SIG-M5 treated with dmso at 0.1 percent for 504 hours (cell line): ENCODE measurements around the gene SVOP.
"Not testable (repeated sequence)": the region's sequence is repeated elsewhere in the genome, so short reads cannot be mapped to it uniquely, and the experiment has no call there.

Source experiments
- DNase-seq: peaks from one replicate; lab custom pipeline; 2025; ENCODE audit not compliant: unreplicated experiment; lab: John Stamatoyannopoulos, UW

SVOP gene, protein sequence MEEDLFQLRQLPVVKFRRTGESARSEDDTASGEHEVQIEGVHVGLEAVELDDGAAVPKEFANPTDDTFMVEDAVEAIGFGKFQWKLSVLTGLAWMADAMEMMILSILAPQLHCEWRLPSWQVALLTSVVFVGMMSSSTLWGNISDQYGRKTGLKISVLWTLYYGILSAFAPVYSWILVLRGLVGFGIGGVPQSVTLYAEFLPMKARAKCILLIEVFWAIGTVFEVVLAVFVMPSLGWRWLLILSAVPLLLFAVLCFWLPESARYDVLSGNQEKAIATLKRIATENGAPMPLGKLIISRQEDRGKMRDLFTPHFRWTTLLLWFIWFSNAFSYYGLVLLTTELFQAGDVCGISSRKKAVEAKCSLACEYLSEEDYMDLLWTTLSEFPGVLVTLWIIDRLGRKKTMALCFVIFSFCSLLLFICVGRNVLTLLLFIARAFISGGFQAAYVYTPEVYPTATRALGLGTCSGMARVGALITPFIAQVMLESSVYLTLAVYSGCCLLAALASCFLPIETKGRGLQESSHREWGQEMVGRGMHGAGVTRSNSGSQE

DNA sequence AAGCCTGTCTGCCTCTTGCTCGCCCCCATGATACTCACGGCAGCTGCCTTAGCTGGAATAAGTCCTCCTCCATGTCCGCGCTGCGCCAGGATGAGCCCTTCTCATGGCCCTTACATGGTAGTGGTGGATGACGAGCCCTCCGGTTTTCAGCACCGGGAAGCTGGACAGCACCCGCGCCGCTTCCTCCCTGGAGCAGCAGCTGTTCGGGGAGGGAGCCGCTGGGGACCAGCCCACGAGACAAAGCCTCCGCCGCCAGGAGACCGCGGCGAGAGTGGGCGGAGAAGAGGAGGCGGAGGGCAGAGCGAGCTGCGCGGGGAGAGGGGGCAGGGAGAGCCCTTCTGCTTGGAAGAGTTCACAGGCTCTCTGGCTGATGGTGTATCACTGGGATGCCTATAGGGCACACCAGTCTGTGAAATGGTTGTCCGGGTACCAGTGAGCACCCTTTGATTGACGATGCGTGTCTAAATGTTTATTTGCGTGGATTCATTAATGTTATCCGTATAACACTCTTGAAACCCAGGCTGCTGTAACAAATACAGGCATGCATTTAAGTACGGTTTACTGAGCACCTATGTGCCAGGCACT, at the start of gene SVOP:
TSS of gene SVOP (minus strand) at position 273 of the 585 bp plus-strand sequence. CDS start at position 73, 200 bp downstream.
- peak; percentile 57 for DNase-seq

DNA sequence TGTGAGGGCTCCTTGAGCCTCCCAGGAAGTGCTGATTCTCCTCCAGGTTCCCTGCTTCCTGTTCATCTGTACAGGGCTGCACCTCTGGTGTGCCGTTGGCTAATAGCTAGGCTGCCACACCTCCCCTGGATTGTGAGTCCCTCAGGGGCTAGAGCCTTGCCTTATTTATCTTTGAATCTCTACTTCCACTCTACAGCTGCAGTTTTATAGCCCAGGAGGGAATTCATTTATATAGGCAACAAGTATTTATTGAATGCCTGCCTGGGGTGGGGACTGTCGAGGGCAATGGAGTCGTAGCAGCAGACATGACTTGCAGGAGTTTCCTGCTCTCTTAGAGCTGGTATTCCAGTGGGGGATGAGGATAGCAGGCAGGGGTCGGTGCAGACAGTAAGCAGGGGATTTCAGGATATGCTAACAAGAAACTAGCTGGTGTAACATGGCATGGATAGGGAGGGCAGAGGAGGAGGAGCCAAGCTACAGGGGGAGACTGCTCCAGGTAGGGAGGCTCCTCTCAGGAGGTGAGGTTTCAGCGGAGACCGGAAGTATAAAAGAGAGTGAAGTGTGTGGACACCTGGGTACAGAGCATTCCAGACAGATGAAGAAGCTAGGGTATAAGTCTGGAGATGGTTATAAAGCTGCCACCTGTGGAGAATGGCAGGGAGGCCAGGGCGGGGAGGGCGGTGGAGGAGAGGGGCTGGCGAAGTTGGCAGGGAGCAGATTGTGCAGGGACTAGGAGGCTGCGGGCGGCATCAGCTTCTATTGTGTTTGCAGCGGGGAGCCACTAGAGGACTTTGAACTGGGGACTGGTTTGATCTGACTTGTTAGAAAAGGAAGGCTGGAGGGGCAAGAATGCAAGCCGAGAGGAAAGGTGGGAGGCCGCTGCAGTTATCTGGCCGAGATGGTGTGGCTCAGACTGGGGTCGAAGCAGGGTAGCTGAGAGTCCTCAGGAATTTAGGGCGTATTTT, 48.7 kb upstream of the SVOP start:
- DNase-seq, result no peak

DNA sequence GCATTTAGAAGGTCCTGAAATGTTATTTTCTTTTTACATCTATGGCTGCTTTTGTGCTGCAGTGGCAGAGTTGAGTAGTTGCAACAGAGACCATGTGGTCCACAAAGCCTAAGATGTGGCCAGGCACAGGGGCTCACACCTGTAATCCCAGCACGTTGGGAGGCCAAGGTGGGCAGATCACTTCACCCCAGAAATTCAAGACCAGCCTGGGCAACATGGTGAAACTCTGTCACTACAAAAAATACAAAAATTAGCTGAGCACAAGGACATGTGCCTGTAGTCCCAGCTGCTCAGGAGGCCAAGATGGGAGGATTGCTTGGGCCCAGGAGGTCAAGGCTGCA, 45.0 kb upstream of the SVOP start:
- DNase-seq, result no peak

DNA sequence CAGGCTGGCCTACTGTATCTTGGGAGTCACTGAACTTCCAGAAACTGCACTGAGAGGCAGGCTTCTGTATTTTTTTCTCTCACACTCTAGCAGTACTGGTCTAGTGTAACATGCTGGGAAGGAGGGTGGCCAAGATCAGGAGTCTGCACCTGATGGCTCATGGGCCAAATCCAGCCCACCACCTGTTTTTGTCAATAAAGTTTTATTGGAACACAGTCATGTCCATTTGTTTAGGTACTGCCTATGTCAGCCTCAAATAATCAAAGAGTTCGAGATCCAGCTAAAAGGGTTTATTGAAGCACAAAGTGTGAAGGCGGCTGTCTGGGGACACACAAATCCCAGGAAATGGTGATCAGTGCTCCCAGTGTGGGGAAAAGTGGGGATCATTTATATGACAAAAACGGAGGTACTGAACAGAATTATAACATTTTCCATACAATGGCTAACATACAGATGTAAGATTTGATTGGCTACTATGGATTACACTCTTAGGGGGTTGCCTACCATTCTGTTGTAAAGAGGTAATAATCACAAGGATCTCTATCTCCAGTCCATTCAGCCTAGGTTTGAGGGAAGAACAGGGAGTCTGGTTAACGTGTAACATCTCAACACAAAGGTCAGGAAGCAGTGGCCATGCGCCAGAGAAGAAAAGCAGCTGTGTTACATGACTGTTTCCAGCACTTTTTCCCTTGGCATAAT, 44.4 kb upstream of the SVOP start:
- no peak for DNase-seq

DNA sequence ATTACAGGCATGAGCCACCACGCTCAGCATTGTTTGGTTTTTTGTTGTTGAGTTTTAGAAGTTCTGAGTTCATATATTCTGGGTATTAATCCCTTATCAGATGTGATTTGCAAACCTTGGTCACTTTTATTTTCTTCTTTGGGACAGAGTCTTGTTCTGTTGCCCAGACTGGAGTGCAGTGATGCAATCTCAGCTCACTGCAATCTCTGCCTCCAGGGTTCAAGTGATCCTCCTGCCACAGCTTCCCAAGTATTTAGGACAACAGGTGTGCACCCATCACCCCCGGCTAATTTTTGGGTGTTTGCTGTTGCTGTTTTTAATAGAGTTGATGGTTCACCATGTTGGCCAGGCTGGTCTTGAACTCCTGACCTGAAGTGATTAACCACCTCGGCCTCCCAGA, 43.3 kb upstream of the SVOP start:
- DNase-seq, result no peak

DNA sequence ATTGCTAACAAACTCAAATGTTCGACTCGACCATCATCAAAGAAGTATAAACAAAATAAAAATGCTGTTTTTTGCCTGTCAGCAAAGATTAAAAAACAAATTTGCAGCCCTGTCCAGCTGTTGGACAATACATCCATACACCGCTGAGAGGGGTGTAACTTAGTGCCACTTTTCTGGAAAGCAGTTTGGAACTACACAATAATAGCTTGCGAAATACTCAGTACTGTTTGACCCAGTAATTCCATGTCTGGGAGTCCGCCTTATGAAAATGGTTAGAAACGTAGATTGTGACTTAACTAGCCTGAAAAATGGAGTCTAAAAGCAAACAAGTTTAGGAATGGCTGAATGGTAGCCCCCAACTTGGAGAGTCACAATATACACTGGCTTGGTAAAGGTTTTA, 37.9 kb upstream of the SVOP start:
- no peak for DNase-seq

DNA sequence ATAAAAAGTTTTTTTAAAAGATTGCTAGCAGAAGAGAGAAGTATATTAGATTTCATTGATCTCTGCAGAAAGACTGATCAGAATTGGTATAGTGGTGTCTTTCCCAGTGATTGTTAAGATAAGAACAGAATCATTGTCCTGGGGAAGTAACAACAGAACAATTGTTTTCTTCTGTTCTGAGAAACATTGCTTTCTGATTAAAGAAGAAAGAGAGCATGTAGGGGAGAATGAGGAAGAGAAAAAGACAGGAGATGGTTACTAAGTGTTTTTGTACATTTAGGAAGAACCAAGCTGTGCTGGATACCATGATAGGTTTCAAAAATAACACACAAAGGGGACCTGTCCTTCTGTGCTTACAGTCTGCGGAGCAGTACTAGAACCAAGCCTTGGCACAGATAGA, 36.5 kb upstream of the SVOP start:
- DNase-seq, result no peak

DNA sequence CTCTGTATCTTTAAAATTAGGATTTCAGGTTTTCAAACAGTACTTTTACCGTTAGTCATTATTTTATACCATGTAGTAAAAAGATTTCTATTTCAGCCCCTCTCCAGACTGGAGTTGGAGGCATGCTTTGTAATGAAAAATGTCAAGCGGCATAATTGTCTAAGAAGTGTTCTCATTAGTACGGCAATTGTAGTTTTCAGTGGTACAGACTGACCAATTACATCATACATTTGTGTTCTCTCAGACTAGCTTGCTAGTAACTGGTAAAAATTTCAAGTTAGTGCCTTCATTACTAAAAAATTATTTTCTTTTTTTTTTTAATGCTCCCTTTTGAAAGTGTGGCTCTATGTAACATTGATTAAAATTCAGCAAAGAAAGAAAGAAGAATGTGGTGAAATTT, 36.0 kb upstream of the SVOP start:
- DNase-seq, result no peak

DNA sequence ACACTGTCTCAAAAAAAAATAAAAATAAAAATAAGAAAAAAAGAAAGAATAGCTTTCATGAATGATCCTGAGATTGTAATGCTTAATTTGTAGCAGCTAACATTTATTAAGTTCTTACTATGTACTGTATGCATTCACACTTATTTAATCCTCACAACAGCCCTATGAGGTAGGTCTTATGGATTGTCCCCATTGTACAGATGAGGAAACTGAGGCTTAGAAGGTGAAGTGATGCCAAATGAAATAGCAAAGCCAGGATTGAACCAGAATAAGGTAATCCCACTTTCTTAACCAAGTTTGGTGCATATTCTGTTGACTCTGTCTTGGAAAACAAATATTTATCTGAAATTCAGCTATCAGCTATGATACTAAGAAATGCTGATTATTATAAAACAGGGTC, 33.7 kb upstream of the SVOP start:
- DNase-seq, result no peak

DNA sequence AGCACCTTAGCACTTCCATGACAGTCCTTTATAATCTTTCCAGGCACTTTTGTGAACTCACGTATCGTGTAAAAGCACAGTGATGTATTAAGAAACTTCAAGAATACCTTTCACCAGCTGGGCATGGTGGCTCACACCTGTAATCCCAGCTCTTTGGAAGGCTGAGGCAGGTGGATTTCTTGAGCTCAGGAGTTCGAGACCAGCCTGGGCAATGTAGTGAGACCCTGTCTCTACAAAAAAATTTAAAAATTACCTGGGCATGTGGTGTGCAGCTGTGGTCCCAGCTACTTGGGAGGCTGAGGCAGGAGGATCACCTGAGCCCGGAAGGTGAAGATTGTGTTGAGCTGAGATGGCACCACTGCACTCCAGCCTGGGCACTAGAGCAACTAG, 33.3 kb upstream of the SVOP start:
- DNase-seq, result not testable (repeated sequence)

DNA sequence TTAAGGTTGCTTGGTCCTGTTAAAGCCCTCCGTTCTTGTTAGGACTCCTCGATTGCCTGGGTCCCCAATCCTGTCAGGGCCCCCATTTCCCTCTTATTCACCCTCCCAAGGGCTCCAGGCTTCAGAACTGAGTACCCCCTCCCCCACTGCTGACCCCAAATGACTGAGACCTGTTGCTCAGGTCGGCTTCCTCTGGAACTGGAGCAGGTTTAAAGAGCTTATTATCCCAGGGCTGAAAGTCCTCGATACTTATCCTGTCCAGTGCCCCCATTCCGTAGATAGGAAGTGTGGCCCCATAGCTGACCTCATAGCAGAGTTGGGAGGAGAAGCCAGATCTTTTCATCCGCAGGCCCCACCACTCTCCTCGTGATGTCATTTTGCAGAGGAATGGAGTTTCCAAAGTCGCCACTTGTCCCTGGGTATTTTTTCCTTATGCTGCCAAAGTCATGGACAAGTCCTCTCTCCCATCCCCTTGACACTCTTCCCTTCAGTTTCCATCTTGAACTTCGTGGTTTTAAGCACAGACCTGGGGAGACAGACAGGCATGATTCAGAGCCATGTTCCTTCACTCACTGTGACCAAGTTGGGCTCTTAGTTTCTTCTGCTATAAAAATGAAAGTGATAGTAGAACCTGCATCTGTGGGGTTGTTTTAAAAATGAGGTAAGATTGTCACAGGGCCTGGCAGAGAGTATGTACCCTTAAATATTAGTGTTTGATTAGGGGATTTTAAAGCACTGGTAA, 32.7 kb upstream of the SVOP start:
- DNase-seq, result peak; percentile 5

DNA sequence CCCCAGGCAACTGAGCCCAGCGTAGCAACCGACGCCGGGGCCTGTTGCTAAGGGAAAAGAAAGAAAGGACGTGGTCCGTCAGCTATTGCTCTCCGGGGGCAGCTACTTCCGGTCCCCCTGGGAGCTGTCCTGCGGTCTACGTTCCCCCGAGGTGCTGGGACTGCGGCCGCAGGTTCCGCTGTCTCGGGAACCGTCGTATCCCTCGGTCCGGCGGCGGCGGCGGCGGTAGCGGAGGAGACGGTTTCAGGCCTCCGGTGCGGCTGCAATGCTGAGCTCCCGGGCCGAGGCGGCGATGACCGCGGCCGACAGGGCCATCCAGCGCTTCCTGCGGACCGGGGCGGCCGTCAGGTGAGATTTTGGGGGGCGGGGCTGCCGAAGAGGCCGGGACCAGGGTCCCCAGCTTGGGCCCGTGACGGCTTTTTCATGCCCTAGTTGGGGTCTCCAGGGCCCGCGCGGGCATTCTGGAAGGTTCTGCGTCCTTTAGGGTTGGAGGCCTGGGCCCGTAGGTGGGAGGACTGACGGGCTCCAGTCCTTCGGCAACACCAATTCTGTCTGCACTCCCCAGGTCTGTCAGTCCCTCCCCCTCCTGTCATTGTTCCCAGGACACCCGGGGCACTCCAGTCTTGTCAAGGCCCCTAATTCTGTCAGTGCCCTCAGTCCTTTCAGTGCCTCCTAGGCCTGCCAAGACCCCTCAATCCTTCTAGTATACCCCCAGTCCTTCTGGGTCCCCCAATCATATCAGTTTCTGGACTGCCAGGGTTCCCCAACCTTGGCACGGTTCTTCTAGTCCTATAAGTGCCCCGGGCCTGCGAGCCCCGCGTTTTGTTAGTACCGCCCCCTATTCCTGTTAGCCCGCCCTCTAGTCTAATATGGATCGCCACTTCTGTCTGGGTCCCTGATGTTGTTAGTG, 31.8 kb upstream of the SVOP start, which contains the start of gene USP30:
TSS of gene USP30 (plus strand) at position 163 of the 910 bp plus-strand sequence. CDS start at position 266, 103 bp downstream.
- peak; percentile 87 for DNase-seq

DNA sequence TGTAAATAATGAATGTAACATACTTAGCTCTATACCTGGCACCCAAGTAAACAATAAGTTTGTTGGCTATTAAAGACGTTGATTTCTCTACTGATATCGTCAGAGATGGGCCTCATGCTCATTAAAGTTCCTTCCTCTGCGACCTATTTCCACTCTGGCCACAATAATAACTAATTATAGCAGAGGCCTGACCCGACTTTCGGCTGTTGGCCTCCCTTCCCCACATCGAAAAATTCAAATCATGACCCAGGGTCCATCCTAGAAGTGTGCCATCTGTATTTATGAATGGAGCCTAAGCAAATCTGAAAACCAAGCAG, 31.2 kb upstream of the SVOP start:
- DNase-seq, result no peak

DNA sequence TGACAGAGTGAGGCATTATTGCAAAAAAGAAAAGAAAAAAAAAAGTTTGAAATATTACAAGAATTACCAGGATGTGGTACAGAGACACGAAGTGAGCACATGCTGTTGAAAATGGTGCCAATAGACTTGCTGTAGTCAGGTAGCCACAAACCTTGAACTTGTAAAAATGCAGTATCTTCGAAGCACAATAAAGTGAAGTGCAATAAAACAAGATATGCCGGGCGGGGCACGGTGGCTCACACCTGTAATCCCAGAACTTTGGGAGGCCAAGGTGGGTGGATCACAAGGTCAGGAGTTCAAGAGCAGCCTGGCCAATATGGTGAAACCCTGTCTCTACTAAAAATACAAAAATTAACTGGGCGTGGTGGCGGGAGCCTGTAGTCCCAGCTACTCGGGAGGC, 28.9 kb upstream of the SVOP start:
- DNase-seq, result not testable (repeated sequence)

DNA sequence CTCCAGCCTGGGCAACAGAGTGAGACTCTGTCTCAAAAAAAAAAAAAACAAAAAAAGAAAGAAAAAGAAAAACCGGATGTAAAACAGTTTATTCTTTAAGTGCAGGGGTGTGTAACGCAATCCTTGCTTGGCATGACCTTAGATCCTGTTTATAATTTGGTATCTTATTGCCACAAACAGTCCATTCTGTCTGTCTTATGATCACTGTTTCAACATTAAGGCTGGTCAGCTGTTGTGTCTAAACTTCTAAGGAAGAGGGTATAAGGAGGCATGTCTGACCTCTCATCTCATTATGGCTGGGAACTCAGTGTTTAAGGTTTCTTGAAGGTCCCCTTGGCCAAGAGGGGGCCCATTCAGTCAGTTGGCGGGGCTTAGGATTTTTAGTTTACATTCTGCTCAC, 27.8 kb upstream of the SVOP start:
- DNase-seq, result not testable (repeated sequence)

DNA sequence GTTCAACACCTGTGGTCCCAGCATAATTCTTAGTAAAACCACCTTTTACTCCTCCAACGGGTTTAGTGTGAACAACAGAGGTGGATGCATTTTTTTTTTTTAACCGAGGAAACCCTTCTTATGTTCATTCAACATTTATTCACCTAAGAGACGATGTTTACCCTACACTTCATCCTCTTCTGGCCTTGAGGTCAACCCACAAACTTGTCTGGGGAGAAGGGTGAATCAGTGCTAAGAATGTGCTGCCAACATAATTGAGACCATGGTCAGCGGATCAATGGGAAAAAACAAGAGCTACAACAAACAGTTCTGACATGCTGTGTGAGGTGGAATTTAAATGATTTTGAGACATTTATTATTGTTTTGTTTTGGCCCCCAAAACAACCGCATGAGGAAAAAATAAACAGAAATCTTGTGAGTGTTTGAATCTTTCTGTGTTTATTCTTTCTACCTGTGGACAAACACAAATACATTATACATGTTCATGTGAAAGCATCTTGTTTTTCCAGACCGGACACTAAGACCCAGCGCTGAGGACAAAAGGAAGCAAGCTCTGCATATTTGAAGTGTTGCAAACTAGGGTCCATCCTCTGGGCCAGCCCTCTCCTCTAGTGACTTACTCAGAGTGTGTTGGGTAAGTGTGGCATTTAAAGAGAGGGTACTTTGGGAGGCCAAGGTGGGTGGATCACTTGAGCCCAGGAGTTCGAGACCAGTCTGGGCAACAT, 26.4 kb upstream of the SVOP start:
- DNase-seq, result no peak

DNA sequence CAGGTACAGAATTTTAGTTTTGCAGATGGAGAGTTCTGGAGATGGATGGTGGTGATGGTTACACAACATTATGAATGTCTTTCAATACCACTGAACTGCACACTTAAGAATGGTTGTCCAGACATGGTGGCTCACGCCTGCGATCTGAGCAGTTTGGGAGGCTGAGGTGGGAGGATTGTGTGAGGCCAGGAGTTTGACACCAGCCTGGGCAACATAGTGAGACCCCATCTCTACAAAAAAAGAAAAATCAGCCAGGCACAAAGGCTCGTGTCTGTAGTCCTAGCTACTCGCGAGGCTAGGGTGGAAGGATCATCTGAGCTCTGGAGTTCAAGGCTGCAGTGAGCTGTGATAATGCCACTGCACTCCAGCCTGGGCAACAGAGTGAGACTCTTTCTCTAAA, 23.4 kb upstream of the SVOP start:
- no peak for DNase-seq

DNA sequence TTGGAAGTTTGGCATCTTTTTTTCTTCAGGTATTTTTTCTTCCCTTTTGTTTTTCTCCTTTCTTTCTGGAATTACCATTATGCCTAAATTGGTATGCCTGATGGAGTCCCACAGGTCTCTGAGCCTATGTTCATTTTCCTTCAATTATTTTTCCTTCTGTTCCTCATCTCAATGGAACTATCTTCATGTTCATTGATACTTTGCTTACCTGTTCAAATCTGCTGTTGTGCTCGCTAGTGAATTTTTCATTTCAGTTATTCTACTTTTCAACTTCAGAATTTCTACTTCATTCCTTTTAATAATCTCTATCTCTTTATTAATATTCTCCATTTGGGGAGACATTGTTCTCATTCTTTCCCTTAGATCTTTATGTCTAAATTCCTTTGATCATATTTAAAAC, 16.1 kb upstream of the SVOP start:
- no peak for DNase-seq
